Hematopoietic multipotent progenitor cell treated with erythropoietin and hydrocortisone succinate and interleukin-3 and kit ligand, for 4 days (in vitro differentiated cells): Measurements from ENCODE around the gene IPO11.
"Not testable (repeated sequence)": the region's sequence is repeated elsewhere in the genome, so short reads cannot be mapped to it uniquely, and the experiment has no call there.

Source experiments
- DNase-seq: peaks from one replicate; pipeline ENCODE4 v3.0.0-alpha.2; 2015

The IPO11 gene

DNA sequence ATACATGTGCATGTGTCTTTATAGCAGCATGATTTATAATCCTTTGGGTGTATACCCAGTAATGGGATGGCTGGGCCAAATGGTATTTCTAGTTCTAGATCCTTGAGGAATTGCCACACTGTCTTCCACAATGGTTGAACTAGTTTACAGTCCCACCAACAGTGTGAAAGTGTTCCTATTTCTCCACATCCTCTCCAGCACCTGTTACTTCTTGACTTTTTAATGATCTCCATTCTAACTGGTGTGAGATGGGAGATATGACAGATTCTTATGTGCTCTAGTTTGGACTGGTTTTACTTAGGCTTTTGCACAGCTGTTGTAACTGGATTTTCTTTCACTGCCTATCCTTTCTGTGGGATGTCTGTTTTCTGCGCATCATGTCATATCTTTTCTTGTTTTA lies 108.2 kb downstream of the IPO11 start:
- not testable (repeated sequence) for DNase-seq

- DNase-seq: peak; percentile 26
These were observed 108.8 kb downstream of the IPO11 start for GRCh38 chr5:62521319-62521718.

- no peak for DNase-seq
These were observed 110.2 kb downstream of the IPO11 start for GRCh38 chr5:62522811-62523210.

DNA sequence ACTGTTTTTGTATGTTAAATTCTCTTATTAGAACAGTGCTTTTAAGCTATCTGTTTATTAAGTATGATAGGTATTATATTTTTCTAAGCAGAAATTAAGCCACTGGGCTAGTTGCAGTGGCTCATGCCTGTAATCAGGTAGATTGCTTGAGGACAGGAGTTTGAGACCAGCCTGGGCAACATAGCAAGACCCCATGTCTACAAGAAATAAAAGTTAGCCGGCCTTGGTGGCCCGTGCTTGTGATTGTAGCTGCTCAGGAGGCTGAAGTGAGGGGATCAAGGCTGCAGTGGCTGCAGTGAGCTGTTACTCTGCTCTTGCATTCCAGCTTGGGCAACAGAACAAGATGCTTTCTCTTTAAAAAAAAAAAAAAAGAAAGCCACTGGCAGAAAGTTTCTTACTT lies 121.0 kb downstream of the IPO11 start:
- DNase-seq: no peak

DNA sequence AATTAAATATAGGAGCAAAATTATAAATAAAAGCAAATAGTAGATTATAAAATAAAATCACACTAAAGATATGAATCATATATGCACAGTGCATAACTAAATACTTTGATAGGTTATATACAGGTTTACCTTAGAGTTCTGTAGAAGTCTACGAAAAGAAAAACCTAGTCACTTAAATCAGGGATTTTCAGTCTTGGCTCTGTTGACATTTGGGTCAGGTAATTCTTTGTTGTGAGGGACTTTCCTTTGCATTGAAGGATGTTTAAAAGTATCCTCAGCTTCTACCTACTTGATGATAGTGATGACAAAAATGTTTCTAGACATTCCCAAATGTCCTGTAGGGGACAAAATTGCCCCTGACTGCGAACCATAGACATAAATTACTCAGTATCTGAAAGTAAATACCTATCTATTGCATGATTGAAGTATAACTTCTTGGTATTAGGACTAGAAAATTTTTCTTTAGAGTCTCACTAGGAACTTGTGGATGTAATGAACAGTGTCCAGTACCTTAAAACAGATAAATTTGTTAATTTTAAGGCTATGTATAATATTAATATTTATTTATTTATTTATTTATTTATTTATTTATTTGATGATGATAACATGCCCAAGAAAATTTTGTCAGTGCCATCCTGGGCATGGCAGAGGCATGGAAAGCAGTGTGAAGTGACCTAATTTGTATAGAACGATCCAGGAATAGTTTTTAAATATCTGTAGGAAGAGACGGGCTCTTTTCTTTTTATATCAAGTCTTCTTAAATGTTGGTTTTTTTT lies 122.1 kb downstream of the IPO11 start:
- no peak for DNase-seq

GRCh38 chr5:62536232-62536631 lies 123.7 kb downstream of the IPO11 start:
- no peak for DNase-seq

GRCh38 chr5:62536783-62537182 lies 124.2 kb downstream of the IPO11 start:
- DNase-seq: no peak

DNA sequence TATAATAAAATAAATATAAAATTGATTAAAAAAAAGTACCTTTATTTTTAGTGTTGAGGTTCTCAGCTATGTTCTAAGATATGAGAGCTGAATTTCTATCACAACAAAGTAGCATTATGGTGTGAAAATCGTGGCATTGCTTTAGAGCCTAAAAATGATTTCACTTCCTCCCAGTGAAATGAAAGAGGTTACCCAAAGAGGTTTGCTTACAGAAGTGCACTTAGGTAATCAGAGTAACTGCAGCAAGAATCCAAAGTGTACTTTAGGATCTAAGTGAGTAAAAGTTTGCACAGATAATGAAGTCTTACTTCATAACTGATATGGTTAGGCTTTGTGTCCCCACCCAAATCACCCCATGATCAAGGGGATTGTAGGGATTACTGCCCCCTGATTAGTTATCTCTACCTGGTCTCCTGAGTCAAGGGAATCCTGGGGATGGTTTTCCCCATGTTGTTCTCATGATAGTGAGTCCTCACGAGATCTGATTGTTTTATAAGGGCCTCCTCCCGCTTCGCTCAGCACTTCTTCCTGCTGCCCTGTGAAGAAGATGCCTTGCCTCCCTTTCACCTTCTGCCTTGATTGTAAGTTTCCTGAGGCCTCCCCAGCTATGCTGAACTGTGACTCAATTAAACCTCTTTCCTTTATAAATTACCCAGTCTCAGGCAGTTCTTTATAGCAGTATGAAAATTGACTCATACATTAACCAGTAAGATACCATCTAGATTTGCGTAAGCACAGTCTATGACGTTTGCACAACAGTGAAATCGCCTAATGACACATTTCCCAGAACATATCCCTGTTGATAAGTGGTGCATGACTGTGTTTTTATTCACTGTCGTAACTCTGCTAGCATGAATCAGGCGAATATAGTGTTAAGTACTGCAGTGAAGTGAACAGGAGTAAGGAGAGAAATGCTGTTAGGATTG lies 125.7 kb downstream of the IPO11 start:
- DNase-seq: peak; percentile 75

DNA sequence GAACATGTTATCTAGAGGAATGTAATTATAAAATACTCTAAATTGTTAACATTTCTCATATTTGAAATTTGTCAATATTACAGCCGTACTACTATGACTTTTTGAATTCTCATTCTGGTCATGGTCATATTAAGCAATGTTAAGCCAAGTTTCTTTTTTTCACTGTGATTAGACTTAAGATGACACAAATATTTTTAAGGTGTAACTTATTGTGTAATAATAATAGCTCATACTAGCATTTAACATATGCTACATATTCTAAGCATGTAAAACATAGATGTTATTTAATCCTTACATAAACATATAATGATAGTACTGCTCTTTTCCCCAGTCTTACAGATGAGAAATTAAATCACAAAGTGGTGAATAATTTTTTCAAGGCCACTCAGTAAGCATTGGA lies 130.2 kb downstream of the IPO11 start:
- no peak for DNase-seq

DNA sequence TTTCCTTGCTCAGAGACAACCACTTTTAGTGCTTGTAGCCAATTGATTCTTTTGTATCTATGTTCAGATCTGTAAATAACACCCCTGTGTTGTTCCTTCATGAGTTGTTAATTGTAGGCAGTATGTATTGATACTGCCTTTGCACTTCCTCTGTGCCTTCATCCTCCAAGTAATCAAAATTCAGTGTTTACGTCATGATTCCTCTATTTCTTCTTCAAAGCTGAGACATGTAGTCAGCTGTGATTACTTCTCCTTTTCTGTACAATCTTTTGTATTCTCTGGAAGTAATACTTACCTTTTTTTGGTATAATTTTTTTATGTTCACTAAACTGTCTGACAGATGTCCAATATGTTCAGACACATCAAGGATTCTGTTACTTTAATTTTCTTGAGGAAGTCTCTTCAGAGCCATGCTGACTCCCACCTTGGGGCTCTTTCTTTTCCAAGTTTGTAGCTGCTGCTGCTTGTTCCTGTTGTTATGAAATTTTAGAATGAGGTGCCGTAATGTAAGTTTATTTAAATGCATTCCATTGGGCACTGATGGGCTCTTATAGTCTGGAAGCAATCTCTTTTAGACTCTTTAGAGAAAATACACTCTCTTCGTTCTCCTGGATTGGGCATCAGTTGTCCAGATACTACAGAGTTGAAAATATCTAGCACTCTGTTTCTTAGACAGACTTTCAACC lies 135.5 kb downstream of the IPO11 start:
- DNase-seq: peak; percentile 31

DNA sequence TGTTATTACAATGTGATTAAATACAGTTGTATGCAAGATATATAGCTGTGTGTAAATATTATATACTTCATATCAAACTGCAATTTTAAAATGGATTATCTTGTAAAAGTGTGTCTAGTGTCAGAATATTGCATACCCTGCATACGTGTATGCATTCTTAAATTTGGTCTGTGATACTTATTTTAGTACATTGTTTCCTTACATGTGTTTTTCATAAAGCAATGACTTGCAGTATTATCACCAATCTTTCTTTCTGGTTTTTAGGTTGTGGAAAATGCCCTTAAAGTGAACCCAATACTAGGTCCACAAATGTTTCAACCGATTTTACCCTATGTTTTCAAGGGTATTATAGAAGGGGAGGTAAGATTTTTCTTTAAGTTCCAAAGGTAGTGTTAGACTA lies 137.5 kb downstream of the IPO11 start:
- no peak for DNase-seq

DNA sequence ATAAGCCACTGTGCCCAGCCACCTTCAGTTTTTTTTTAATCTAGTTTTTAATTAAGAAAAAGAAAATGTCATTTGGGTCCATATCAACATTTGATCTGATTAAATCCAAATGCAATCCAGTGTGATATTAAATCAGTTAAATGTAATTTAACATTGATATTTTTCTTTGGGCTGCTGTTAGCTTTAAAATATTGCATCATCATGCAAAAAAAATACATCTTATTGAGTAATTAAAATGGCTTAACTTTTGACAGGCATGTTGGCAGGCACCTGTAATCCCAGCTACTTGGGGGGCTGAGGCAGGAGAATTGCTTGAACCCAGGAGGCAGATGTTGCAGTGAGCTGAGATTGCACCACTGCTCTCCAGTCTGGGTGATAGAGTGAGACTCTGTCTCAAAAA lies 143.4 kb downstream of the IPO11 start:
- no peak for DNase-seq

GRCh38 chr5:62558941-62559340 lies 146.4 kb downstream of the IPO11 start:
- DNase-seq: no peak

DNA sequence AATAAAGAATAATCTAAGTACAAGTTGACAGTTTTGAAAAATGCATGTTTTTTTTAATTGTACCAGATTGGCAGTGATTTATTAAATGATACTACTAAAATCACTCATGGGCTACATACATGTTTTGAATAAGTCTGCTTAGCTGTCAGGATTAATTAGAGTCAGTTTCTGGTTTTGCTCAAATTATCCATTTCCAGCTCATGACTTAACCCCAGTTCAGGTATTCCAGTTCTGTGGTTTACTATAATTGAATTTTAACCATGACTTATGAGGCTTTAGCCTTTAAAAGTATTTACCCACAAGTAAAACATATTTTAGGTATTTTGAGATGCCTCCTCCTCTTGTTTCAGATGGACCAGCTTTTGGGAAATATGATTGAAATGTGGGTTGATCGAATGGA lies 148.2 kb downstream of the IPO11 start:
- DNase-seq: no peak

GRCh38 chr5:62561896-62562295 lies 149.3 kb downstream of the IPO11 start:
- DNase-seq: no peak

GRCh38 chr5:62562867-62563266 lies 150.3 kb downstream of the IPO11 start:
- DNase-seq: no peak

DNA sequence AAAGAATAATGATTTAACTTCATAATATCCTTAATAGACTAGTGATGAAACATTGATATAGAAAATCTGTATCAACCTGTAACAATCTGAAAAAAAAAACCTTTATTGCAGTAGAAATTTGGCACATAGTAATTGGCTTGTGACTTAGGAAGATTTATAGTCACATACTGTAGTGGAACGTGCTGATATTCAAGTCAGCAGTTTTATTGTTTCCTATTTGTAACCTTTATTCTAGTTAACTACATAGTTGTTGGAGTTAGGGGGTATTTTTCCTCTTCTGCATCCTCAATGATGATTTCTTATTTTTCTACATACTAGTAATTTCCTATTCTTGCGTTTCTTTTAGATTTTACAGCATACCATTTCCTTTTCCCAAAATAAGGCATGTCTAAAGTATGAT lies 151.5 kb downstream of the IPO11 start:
- no peak for DNase-seq

DNA sequence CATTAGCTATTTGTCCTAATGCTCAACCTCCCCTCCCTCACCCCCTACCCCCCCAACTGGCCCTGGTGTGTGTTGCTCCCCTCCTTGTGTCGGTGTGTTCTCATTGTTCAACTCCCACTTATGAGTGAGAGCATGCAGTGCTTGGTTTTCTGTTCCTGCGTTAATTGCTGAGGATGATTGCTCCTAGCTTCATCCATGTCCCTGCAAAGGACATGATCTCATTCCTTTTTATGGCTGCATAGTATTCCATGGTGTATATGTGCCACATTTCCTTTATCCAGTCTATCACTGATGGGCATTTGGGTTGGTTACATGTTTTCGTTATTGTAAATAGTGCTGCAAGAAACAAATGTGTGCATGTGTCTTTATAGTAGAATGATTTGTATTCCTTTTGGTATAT lies 153.2 kb downstream of the IPO11 start:
- DNase-seq: not testable (repeated sequence)

- no peak for DNase-seq
These were observed 155.6 kb downstream of the IPO11 start for GRCh38 chr5:62568143-62568542.

DNA sequence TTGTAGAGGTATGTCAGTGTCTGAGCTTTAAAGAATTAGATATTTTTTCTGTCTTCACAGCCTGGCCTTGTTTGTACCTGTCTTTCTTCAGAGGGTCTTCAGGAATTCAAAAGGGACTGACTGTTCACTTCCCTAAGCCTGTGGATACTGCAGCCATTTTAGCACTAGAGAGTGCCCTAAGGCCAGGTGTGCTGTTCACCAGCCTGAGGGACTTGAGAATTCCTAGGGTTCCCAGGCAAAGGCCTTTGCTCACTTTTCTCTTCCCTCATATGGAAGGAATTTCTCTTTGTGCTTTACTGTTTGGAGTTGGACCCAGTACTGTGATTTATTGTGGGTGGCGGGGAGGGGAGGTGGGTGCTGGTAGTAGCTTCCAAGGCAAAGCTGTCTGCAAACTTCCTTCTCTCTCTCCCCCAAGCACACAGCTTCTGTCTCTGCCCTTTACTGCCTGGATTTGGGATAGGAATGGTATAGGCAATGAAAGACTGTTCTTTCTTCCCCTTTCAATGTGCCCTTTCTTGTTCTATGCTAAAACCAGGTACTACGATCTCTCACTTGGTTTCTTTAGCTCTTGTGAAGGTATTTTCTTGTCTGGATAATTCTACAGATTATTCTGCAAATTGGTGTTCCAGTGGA lies 156.4 kb downstream of the IPO11 start:
- DNase-seq: no peak

GRCh38 chr5:62569470-62569869 lies 156.9 kb downstream of the IPO11 start:
- DNase-seq: no peak

- DNase-seq: no peak
These were observed 160.5 kb downstream of the IPO11 start for GRCh38 chr5:62572918-62573514.

- no peak for DNase-seq
These were observed 162.0 kb downstream of the IPO11 start for GRCh38 chr5:62574599-62574998.
